ENCODE data around the gene HIPK2.

- TF ChIP-seq, protein P1, sequence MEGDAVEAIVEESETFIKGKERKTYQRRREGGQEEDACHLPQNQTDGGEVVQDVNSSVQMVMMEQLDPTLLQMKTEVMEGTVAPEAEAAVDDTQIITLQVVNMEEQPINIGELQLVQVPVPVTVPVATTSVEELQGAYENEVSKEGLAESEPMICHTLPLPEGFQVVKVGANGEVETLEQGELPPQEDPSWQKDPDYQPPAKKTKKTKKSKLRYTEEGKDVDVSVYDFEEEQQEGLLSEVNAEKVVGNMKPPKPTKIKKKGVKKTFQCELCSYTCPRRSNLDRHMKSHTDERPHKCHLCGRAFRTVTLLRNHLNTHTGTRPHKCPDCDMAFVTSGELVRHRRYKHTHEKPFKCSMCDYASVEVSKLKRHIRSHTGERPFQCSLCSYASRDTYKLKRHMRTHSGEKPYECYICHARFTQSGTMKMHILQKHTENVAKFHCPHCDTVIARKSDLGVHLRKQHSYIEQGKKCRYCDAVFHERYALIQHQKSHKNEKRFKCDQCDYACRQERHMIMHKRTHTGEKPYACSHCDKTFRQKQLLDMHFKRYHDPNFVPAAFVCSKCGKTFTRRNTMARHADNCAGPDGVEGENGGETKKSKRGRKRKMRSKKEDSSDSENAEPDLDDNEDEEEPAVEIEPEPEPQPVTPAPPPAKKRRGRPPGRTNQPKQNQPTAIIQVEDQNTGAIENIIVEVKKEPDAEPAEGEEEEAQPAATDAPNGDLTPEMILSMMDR (IDR thresholded peaks at IDR 0.05): no peak
- no peak for TF ChIP-seq EP300 (IDR thresholded peaks at IDR 0.05)
Observed at GRCh38 chr7:139543801-139544603, 233.8 kb downstream of the HIPK2 start.
